ENCODE data around the gene U2SURP.
A peak's percentile ranks its signal among the peaks of the same experiment; 100 is the strongest.

Gene U2SURP

DNA sequence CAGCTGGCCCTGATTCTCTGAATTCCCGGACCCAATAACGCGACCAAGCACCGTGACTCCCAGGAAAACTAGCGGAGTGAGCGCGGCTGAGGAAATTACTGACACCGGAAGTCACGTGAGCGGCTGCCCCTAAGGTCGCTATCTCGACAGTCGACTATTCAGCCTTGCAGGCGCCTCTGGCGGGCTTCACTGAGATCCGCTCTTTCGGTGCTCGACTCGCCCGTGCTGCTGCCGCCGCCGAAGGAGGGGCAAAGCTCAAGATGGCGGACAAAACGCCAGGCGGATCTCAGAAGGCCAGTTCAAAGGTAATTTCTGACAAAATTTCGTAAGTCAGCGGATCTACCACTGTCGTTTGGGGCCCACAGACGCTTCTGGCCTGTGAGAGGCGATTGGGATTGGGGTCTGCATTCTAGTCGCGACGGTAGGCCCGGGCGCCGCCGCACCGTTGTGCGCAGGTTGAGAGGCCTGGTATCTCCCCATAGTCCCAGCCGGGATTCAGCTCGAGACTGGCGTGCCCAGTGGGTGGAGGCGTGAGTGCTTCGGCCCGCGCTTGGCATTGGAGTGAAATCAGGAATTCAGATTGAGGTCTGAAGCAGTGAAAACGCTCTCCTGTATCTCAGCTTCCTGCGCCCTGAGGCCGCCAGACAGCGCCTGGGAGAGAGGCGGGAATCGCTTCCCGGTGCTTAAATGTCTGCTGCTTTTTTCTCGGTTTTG lies at the start of gene U2SURP:
Gene U2SURP, plus strand, starts transcription at position 202 of the 714 bp plus-strand sequence. Its CDS starts 59 bp downstream, at position 261.
- peak; percentile 98 for DNase-seq (ENCODE audit: low read depth)

DNA sequence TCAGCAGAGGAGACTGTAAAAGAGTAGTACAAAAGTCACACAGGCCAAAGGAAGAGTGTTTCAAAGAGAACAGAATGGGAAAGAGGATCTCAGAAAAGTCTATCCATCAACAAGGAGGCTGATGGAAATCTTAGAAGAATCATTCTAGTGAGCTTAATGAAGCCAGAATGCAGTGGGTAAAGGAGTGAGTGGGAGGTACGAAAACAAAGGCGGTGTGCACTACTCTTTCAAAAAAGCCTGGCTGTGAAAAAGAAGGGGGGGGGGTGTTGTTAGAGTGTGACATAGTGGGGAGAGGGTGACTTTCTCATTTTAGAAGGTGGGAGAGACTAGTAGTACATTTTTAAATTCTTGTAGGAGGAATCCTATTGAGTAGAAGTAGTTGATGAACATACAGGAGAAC lies 49.6 kb upstream of the U2SURP start:
- DNase-seq (ENCODE audit: low read depth), result no peak

DNA sequence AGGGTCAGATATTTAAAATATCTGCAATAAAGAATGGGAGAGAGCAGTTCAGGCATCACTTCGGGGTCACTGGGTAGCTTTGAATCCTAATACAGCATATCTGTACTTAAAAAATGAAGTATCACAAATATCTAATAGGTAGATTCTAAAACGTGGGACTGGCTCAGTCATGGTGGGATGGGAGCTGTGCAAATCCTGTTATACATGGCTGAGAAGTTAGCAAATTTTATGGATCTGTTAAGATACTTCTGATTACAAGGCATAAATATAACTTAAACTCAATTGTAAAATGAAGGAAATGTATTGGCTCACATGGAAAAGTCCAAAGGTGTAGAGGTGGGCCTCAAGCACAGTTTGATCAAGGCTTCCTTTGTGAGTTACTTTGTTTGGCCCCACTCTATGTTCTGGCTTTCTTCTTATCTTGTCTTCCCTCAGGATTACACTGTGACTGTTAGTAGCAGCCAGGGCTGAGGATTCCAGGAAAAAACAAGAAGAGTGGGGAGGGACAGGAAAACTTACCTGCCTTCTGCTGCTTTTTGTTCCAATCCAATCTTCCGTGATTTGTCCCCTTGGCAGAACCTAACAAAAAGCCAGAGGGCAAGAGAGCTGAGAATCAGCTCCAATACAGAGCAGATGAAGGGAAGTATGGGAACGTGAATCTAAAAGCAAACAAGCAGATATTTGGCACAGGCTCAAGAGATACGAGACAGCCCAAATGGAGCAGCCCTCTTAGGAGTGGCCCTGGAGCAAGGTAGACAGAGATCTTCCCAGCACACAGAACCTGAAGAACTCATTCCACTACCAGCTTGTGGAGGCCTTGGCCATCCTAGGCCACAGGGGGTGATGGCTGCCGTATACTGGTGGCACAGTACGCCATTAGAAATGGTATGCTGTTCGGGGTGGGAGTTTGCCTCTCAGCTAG lies 48.8 kb upstream of the U2SURP start:
- no peak for DNase-seq (ENCODE audit: low read depth)

DNA sequence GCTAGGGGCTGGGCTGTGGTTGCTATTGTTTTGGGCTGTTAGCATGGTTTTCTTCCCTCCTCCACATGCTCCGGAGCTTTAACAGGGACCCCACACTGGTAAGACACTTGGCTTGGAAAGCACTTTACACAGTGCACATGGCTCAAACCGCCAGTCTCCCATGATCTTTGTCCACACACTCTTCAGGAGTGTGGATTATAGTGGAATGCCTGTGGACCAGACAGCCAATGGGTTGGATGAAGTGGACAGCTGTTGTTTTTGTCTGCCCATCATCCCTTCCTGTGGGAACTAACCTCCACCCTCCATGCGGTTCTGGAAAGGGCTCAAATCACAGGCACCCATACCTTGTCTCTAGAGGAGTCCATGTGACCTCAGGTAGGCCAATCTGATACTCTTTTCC lies 47.9 kb upstream of the U2SURP start:
- no peak for DNase-seq (ENCODE audit: low read depth)

DNA sequence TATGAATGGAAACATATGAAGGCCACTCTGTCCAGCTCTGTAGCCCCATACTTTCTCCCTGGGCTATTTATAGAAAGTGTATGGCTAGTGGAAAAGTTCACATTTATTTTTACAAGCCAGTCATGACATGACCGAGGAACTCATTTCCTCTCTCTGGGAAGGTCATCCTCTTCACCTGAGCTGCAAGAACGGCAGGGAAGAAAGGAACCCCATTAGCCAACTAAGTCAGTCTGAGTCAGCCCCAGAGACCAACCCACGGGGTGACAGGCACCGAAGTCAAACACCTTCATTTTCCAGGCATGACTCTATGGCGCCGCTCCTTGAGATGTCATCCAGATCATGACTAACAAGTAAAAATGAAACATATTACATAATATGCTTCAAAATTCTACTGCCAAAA lies 42.7 kb upstream of the U2SURP start:
- DNase-seq (ENCODE audit: low read depth), result peak; percentile 17

DNA sequence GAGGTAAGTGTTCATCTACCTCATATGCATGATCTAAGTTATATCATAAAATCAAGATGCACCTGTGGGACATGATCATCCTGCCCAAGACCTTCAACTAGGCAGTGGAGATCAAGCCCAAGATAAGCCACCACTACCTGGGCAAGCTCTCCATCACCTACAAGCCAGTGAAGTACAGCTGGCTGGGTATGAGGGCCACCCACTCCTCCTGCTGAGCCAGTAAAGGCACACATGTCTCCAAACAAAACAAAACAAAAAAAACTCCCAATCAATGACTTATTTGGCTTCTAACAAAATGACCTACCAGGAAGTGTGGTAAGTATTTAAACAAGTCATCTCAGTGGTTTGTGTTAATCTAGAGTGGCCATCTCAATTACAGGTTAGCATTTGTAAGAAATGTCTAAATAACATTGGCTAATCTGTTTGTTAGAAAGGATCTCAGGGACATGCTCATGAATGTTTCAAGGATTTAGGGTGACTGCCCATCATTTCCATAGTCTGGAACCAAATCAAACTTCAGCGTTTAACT lies 41.0 kb upstream of the U2SURP start:
- DNase-seq (ENCODE audit: low read depth), result no peak

DNA sequence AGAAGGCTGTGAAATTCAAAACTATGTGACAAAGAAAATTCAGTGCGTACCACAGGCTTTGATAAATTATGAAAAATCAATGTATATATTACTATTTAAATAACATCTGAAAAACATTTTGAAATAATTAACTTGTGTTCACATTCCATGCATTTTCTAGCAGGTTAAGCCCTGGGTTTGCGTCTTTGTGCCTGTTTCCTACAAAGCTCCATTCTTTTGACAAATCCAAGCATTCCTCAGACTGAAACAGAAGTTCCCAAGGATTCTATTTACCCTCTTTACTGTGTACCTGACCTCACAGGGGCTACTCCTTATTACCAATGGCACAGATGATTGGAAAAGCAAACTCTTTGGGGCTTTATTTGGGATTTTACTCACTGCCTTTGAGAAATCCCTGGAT lies 39.8 kb upstream of the U2SURP start:
- no peak for DNase-seq (ENCODE audit: low read depth)

DNA sequence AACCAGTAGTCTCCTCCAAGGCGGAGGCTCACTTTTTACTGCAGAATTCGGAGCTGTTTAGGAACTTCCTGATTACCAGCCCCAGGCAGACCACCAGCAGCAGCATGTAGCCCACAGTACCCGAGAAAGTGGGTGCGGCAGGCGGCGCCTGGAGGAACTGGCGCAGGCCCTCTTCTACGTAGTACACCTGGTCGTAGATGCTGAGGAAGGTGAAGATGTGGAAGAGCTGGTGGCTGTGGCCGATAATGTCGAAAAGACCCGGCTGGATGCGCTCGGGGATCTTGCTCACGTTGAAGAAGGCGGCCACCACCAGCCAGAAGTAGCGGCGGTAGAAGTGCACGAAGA lies 39.2 kb upstream of the U2SURP start:
- no peak for DNase-seq (ENCODE audit: low read depth)

DNA sequence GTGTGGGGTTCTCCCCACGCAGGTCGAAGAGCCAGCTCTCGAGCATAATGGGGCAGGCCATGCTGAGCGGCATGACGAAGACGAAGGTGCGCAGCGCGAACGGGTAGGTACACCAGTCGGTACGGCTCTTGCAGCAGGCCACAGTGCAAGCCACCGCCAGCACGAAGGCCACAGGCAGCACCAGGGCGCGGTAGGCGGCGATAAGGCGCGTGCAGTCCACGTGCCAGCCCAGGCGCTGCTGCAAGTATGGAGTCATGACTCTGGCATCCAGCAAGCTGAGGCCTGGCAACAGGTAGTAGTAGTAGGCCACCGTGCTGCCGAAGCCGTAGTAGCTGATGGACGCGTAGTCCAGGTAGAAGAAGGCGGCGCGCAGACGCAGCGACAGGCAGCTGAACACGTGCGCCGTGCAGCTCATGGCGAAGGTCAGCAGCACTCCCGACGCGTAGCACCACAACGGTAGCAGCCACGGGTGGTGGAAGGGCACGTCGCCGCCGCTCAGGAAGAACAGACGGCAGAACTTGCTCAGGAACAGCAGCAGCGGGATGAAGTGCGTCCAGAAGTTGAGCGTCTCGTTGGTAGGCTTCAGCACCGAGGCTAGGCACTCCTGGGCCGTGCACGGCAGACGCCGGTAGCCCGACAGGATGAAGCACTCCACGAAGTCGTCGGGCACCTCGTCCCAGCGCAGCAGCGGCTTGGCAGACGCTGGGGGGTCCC lies 38.7 kb upstream of the U2SURP start:
- DNase-seq (ENCODE audit: low read depth), result no peak

DNA sequence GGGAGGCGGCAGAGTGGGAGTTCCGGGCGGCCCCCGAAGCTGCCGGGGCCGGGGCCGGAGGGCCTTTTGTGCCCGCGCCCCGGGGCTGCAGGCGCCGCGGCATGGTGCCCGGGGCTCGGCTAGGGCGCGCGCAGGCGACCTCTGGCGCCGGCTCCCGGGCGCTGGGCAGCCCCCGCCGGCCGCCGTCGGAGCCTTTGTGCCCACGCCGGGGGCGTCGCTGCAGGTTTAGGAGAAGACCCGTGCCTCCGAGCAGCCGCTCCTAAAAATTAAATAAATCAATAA lies 38.2 kb upstream of the U2SURP start:
- no peak for DNase-seq (ENCODE audit: low read depth)

DNA sequence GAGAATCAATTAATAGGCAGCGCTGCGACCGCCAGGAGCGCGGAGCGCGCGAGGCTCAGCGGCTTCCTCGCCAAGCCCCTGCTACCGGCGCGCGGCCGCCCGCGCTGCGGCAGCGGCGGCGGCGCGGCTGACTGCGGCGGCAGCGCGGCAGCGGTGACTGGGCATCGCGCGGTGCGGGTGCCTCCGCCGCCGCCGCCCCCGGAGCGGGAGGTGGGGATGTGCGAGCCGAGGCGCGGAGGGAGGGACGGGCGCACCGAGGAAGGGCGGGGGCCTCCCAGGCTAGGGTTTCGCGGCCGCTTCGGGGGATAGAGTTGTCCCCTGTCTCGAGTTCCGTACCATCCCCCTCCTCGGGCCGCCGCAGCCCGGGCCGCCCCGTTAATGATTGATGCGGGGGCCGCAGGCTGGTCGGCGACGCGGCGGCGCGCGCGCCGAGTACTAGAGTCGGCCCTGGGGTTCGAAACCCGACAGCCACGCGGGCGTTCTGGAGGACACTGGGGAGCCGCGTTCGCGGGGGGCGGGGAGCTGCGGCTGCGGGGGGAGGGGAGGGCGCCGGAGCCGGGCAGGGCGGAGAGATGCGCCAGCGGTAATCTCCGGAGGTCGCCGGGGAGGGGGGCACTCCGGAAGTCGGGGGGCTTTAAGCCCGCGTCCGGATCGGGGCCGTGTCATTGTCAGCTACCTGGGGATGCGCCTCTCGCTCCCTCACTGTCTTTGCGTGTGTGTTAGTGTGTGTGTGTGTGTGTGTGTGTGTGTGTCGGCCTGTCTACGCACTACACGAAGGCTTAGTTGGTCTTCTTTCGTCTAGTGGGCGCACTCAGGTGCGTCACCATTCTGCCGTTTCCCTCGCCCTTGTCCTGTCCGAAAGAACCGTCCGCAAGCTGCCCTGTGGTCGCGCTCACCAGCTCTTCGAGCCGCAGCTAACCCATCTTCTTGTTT lies 37.6 kb upstream of the U2SURP start, which contains the start of gene PAQR9:
Gene PAQR9, minus strand, starts transcription at position 159 of the 933 bp plus-strand sequence. CDS start 338 bp downstream, outside the sequence.
- DNase-seq (ENCODE audit: low read depth), result no peak

DNA sequence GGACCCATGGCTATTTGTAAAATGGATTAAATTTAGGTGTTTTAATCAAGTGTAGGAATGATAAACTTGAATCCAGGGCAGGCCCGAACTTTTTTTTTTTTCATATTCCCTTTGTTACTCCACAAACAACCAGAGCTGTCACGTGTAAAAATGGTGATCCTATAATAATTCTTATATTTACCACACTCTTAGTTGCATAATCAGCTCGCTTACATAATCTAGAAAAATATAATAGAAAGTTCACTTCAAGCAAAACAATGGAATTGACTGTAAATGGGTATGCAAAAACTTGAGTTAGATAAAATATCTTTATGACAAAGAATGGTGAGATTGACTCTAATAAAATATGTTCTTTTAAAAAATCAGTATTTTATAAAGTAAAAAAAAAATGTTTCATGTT lies 35.8 kb upstream of the U2SURP start:
- no peak for DNase-seq (ENCODE audit: low read depth)

DNA sequence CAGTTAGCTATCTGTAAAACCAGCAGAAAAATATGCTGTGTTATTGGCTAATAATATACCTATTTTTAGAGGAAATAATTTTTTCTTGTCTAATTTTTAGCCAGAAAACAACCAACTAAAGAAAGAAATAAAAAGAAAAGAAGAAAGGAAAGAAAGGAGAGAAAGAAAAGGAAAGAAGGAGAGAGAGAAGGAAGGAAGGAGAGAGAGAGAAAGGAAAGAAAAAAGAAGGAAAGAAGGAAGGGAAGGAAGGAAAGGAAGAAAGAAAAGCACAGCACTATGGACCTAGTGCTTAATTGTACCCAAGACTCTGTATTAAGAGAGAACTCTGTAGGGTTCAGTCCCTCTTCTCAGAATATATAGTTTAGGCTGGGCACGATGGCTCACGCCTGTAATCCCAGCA lies 34.6 kb upstream of the U2SURP start:
- DNase-seq (ENCODE audit: low read depth), result no peak

DNA sequence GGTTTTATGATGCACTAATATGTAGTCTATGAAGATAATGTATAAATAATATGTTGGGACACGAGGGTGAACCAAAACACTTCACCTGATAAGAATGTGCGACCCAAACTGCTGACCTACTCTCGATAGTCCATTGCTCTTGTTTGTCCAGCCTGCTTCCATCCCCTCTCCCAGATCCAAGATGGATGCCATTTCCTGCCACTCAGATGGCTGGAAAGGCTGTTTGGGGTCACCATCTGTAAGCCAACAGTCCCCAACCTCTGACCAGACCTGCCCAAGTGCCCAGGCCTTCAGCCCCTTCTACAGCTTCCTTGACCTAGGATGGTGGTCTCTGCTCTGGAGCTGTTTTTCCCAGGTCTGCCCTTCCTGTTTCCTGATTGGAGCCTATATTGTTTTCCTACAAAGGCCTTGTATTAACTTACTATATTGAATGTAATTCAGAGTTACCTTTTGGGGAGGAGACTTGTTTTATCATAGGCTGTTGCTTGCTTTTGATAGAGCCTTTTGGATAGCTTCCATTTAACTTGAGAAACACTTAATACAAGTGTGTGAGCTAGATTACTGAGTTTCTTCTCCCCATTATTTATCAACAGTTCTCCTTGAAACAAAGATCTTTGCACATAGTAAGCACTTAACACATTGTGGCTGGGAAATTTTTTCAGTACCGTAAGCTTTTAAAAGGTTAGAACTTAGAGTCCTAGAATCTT lies 32.9 kb upstream of the U2SURP start:
- DNase-seq (ENCODE audit: low read depth), result no peak

DNA sequence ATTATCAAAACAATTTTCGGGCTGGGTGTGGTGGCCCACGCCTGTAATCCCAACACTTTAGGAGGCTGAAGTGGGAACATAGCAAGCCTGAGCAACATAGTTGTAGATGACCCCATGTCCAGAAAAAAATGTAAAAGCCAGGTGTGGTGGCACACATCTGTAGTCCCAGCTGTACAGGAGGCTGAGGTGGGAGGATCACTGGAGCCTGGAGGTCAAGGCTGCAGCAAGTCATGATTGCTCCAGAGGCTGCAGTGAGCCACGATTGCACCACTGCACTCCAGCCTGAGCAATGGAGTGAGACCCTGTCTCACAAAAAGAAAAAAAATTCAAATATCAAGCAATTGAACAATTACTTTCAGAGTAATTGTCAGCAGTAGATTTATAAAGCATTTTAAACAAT lies 29.9 kb upstream of the U2SURP start:
- no peak for DNase-seq (ENCODE audit: low read depth)

DNA sequence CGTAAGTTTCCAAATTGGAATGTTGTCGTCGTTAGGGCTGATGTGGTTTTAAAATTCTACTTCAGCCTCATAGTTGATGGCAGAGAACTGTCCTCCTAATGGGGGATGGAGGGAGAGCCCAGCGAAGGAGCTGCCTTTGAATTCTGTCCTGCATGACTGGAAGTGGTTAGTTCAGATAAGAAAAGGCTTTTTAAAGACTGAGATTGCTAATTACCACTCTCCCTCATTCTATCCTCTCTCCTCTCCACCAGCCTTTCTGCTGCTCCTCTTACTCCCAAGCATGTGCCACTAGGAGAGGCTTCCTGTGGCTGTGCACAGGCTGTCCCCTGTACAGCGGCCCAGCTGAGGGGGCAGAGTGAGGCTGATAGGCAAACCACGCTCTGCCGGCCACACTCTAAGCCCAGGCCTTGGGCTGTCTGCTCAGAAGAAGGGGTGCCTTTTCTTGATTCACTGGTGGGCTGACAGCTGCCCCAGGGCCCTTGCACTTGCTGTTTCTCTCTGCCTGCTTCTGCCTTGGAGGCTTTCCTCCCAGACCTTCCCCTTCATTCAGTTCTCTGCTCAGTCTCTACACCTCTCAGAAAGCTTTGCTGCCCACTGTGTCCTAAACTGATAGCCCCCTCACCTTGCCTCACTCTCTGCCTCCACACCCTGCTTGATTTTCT lies 29.1 kb upstream of the U2SURP start:
- DNase-seq (ENCODE audit: low read depth), result no peak

DNA sequence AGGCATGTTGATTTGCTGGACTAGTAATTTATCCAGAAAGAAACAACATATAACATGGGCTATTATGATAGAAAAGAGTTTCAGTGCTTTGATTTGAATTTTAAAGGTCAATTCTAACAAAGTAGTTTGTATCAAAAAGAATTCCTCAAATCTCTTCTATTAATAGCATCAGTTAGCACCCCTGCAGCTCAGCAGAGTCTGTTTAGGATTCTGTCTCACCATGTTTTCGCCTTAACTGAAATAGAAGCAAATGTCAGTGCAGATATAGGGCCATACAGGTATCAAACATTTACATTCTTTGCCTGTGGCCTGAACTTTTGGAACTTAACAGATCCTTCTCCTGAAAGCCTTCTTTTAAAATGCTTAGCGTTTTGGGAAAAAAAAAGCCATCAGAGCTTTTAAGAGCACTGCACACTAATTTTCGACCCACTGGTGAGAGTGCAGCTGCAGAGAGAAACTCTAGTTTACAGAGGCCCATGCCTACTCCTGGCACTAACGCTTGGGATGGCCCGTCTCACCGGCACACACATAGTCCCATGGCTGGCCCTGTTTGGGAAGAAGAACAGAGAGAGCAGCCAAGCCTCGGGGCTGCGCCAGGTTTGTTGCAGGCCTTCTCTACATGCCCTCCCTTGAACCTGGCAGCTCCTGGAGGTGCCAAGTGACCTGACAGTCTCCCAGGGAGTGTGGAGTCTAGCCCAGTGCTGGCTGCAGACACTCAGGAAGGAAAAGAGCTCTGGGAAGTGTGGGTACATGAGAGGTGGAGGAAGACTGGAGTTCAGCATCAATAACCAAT lies 28.0 kb upstream of the U2SURP start:
- no peak for DNase-seq (ENCODE audit: low read depth)

DNA sequence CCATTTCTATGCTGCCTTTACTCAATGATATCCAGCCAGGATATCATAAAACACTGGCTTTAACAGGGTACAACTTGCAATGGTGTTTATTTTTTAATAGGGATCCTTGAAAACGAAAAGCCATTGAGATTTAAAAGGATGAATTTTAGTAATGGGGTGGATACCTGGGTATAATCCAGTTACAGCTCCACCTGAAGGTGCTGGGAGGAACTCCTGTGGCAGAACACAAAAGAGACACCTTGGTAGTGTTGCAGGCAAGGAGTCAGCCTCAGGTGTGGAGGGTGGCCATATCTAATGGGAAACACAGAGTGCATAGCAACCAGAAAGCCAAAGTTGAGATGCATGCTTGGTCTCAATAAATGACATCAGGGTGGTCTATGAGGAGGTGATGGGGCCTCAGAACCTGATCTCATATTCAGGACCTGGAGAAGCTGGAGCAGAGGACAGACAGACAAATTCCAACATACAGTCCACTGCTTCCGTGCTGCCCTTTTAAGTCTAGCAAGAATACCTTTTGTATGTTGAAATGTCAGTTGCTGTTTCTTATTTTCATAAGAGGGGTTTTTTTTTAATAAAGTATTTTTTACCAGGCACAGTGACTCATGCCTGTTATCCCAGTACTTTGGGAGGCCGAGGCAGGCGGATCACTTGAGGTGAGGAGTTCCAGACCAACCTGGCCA lies 25.9 kb upstream of the U2SURP start:
- no peak for DNase-seq (ENCODE audit: low read depth)

All from stromal cell of bone marrow (primary cell).